GM19035 (cell line): ENCODE data around the gene SH3TC2.

Experiments used
- ATAC-seq: cut with Tn5 transposase; IDR thresholded peaks from one replicate; pipeline ENCODE4 v1.9.1; 2021; ENCODE audit not compliant: unreplicated experiment

Gene SH3TC2

GRCh38 chr5:148974642-148975327, 88.1 kb downstream of the SH3TC2 start:
- ATAC-seq: no peak

GRCh38 chr5:148973455-148973854, 89.4 kb downstream of the SH3TC2 start:
- no peak for ATAC-seq

GRCh38 chr5:148972974-148973374, 89.9 kb downstream of the SH3TC2 start:
- ATAC-seq: no peak

GRCh38 chr5:148972396-148972795, 90.5 kb downstream of the SH3TC2 start:
- no peak for ATAC-seq

GRCh38 chr5:148970876-148971275, 92.0 kb downstream of the SH3TC2 start:
- no peak for ATAC-seq

- ATAC-seq: no peak
Observed at GRCh38 chr5:148970228-148970627, 92.6 kb downstream of the SH3TC2 start.

GRCh38 chr5:148969291-148969690, 93.6 kb downstream of the SH3TC2 start:
- ATAC-seq: no peak

GRCh38 chr5:148968311-148968710, 94.6 kb downstream of the SH3TC2 start:
- no peak for ATAC-seq

- no peak for ATAC-seq
Observed at GRCh38 chr5:148967783-148968182, 95.1 kb downstream of the SH3TC2 start.

- ATAC-seq: no peak
Observed at GRCh38 chr5:148966938-148967337, 95.9 kb downstream of the SH3TC2 start.

GRCh38 chr5:148966348-148966747, 96.5 kb downstream of the SH3TC2 start:
- no peak for ATAC-seq

- no peak for ATAC-seq
Observed at GRCh38 chr5:148965511-148966265, 97.2 kb downstream of the SH3TC2 start.

- ATAC-seq: no peak
Observed at GRCh38 chr5:148963664-148964063, 99.2 kb downstream of the SH3TC2 start.

- no peak for ATAC-seq
Observed at GRCh38 chr5:148962761-148963324, 100.0 kb downstream of the SH3TC2 start.

GRCh38 chr5:148962200-148962550, 100.7 kb downstream of the SH3TC2 start:
- ATAC-seq: no peak

- ATAC-seq: no peak
Observed at GRCh38 chr5:148961261-148962199, 101.3 kb downstream of the SH3TC2 start.

- no peak for ATAC-seq
Observed at GRCh38 chr5:148960070-148960769, 102.6 kb downstream of the SH3TC2 start.

GRCh38 chr5:148957591-148958202, 105.2 kb downstream of the SH3TC2 start:
- peak; percentile 57 for ATAC-seq

- ATAC-seq: no peak
Observed at GRCh38 chr5:148956477-148957385, 106.1 kb downstream of the SH3TC2 start.
